ENCODE measurements around the gene SELE.

DNA sequence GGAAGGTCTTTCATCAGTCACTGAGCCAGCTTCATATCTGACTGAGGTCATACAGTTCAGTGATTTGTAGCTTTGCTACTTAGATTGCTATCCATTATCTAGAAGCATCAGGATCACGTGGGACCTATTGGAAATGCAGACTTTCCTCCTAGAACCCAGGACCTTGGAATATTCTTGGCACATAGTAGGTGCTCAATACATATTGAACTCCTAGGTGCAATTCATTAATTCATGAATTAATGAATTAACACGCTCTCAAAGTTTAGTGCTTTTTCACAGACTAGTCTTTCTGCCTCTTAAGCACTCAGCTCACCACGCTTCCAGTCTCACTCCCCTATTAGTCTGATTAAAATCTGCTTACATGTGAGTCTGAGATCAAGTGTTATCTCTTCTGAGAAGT is 48.7 kb upstream of the SELE start:
- TF ChIP-seq HIC1 (tag by site-specific recombination; IDR thresholded peaks at IDR 0.05) (no peak), ZNF404 (tag by site-specific recombination; IDR thresholded peaks at IDR 0.05) (no peak), ZNF747 (tag by site-specific recombination; IDR thresholded peaks at IDR 0.05) (no peak), ZNF664 (tag by site-specific recombination; IDR thresholded peaks at IDR 0.05) (no peak), CTCF (tag by site-specific recombination; IDR thresholded peaks at IDR 0.05) (no peak), ZNF558 (tag by site-specific recombination; IDR thresholded peaks at IDR 0.05) (no peak), REST (tag by site-specific recombination; IDR thresholded peaks at IDR 0.05) (no peak)
- TF ChIP-seq, protein P1, sequence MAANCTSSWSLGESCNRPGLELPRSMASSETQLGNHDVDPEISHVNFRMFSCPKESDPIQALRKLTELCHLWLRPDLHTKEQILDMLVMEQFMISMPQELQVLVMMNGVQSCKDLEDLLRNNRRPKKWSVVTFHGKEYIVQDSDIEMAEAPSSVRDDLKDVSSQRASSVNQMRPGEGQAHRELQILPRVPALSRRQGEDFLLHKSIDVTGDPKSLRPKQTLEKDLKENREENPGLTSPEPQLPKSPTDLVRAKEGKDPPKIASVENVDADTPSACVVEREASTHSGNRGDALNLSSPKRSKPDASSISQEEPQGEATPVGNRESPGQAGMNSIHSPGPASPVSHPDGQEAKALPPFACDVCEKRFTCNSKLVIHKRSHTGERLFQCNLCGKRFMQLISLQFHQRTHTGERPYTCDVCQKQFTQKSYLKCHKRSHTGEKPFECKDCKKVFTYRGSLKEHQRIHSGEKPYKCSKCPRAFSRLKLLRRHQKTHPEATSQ (tag by site-specific recombination; IDR thresholded peaks at IDR 0.05): no peak
- TF ChIP-seq, protein P2, sequence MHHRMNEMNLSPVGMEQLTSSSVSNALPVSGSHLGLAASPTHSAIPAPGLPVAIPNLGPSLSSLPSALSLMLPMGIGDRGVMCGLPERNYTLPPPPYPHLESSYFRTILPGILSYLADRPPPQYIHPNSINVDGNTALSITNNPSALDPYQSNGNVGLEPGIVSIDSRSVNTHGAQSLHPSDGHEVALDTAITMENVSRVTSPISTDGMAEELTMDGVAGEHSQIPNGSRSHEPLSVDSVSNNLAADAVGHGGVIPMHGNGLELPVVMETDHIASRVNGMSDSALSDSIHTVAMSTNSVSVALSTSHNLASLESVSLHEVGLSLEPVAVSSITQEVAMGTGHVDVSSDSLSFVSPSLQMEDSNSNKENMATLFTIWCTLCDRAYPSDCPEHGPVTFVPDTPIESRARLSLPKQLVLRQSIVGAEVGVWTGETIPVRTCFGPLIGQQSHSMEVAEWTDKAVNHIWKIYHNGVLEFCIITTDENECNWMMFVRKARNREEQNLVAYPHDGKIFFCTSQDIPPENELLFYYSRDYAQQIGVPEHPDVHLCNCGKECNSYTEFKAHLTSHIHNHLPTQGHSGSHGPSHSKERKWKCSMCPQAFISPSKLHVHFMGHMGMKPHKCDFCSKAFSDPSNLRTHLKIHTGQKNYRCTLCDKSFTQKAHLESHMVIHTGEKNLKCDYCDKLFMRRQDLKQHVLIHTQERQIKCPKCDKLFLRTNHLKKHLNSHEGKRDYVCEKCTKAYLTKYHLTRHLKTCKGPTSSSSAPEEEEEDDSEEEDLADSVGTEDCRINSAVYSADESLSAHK (tag by site-specific recombination; IDR thresholded peaks at IDR 0.05): no peak
